ENCODE results near the gene NBPF9. TPM values are rescaled to one million over a fixed set of nuclear protein-coding genes. Genes with fewer than 3 reads are reported as not detected.

The NBPF9 gene, protein sequence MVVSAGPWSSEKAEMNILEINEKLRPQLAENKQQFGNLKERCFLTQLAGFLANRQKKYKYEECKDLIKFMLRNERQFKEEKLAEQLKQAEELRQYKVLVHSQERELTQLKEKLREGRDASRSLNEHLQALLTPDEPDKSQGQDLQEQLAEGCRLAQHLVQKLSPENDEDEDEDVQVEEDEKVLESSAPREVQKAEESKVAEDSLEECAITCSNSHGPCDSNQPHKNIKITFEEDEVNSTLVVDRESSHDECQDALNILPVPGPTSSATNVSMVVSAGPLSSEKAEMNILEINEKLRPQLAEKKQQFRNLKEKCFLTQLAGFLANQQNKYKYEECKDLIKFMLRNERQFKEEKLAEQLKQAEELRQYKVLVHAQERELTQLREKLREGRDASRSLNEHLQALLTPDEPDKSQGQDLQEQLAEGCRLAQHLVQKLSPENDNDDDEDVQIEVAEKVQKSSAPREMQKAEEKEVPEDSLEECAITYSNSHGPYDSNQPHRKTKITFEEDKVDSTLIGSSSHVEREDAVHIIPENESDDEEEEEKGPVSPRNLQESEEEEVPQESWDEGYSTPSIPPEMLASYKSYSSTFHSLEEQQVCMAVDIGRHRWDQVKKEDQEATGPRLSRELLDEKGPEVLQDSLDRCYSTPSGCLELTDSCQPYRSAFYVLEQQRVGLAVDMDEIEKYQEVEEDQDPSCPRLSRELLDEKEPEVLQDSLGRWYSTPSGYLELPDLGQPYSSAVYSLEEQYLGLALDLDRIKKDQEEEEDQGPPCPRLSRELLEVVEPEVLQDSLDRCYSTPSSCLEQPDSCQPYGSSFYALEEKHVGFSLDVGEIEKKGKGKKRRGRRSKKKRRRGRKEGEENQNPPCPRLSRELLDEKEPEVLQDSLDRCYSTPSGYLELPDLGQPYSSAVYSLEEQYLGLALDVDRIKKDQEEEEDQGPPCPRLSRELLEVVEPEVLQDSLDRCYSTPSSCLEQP (N-terminal part only)
- 14.7 and 16.7 TPM in 2 replicates for total RNA-seq

DNA sequence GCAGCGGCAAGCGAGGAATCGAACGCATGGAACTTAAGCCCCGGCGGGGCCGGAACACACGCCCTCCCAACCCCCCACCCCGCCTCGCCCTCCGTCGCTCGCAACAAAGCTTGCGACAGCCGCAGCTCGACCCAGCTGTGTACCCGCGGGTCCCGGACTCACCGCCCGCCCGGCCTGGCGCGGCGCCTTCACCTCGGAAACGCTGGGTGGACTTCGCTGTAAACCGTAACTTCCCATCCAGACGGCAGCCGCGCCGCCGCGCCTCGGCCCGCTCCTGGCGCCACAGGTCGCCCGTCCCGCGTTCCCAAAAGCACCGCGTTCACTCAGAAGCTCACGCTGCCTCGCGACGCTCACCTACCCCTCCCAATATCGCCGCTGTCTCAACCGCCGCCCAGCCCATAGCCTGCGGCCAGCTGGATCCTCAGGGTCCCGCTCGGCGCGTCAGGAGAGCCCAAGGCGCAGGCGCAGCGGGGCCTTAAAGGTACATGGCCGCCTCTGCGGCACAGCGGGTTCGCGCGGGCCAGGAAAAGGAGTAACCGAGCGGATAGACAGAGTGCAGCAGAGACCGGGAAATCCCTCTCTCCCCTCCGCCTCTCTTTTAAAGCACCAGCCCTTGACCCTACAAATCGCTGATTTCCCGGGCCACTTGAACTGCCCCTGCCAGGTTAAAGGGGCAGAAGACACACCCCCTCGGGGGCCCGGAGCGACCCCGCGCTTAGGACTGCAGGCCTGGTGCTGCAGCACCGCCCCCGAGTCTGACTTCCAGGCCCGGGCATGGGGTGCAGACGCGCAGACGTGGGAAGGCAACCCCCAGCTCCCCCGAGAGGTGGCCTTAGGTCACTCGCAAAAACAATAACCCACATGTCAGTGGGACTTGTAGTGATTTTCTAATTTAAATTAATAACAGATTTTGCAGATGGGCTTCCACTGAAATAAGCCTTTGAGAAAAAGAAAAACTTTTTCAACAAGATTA is at the start of gene NBPF9:
TSS of gene NBPF9 (minus strand) at position 443 of the 973 bp plus-strand sequence. CDS start 21,412 bp downstream, outside the sequence.

